Ovary (tissue), 3 donors: ENCODE data around the gene LIMA1.

Experiments used
- CTCF ChIP-seq, 3 donors: fragments of 450-650 bp in 2 of 3; fragments of 200-600 bp in 1 of 3; IDR thresholded peaks; one replicate each; pipeline versions ENCODE4 v1.5.1 to v1.8.0; 2016 to 2022; ENCODE audit warnings: antibody characterized with exemption in 3 of 3, mild to moderate bottlenecking in 1 of 3
- POLR2A ChIP-seq: fragments of 450-650 bp; IDR thresholded peaks from one replicate; pipeline ENCODE4 v1.6.1; 2017; ENCODE audit warnings: antibody characterized with exemption, mild to moderate bottlenecking, moderate library complexity
- donor health status: DM: no; HTN: no; CAD: no.

DNA sequence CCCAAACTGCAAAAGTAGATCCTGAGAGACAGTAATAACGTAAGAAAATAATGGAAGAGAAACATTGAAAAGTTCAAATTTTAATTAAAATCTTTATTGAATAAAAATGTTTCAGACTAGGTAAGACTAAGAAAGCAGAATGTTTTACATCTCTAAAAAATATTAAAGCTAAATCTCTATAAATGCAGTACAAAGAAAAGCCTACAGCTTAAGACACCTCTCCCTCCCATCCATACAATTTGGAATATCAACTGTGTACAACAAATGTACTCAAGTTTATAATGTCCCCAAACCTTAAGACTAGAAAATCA is 107.6 kb downstream of the LIMA1 start:
- TF ChIP-seq POLR2A, result no peak
- no peak for TF ChIP-seq CTCF (IDR thresholded peaks at IDR 0.05)
